ES-I3 (cell line): ENCODE data around the gene KSR2.

Experiments
- H3K36me3 ChIP-seq: 2 replicates; pipeline ENCODE4 v1.6.1; 2013; ENCODE audit warnings: mild to moderate bottlenecking, low read length, control low read depth, moderate library complexity; ENCODE audit not compliant: insufficient read depth
- H3K4me1 ChIP-seq: 2 replicates; pipeline ENCODE4 v1.6.1; 2013; ENCODE audit warnings: mild to moderate bottlenecking, control low read depth, low read length; ENCODE audit not compliant: insufficient read depth
- H3K9ac ChIP-seq: 2 replicates; pipeline ENCODE4 v1.6.1; 2013; ENCODE audit warnings: low read depth, mild to moderate bottlenecking, low read length, moderate library complexity
- H3K9me3 ChIP-seq: 2 replicates; pipeline ENCODE4 v1.6.1; 2013; ENCODE audit warnings: mild to moderate bottlenecking, low read length, moderate library complexity; ENCODE audit not compliant: control insufficient read depth, insufficient read depth

KSR2 gene

GRCh38 chr12:117552971-117553370 is 415.8 kb downstream of the KSR2 start:
- no peak overlapping the region for H3K9ac ChIP-seq
- no peaks in the 10 kb centered on the region for H3K36me3 ChIP-seq
- H3K4me1 ChIP-seq = no peaks in the 10 kb centered on the region

GRCh38 chr12:117551665-117552064 is 417.1 kb downstream of the KSR2 start:
- no peak overlapping the region for H3K9ac ChIP-seq
- H3K36me3 ChIP-seq = no peaks in the 10 kb centered on the region
- H3K4me1 ChIP-seq = no peaks in the 10 kb centered on the region
- no peaks in the 10 kb centered on the region for H3K9me3 ChIP-seq

More at GRCh38 chr12:117552971-117553370, 415.8 kb downstream of the KSR2 start:
- no peaks in the 10 kb centered on the region for H3K9me3 ChIP-seq

GRCh38 chr12:117547209-117547608 is 421.6 kb downstream of the KSR2 start:
- no peaks in the 10 kb centered on the region for H3K36me3 ChIP-seq
- H3K9me3 ChIP-seq = no peaks in the 10 kb centered on the region; the same call in 1 of the 2 replicates
- no peak overlapping the region for H3K9ac ChIP-seq
- no peaks in the 10 kb centered on the region for H3K4me1 ChIP-seq

- H3K4me1 ChIP-seq = no peaks in the 10 kb centered on the region
- H3K9me3 ChIP-seq = no peaks in the 10 kb centered on the region; the same call in 1 of the 2 replicates
- H3K9ac ChIP-seq = no peak overlapping the region
- no peaks in the 10 kb centered on the region for H3K36me3 ChIP-seq
Measured at GRCh38 chr12:117545216-117545615, 423.6 kb downstream of the KSR2 start.

- Histone ChIP-seq H3K4me1 (no peaks in the 10 kb centered on the region), H3K36me3 (no peaks in the 10 kb centered on the region), H3K9ac (no peak overlapping the region), H3K9me3 (no peaks in the 10 kb centered on the region)
Measured at GRCh38 chr12:117540011-117540410, 428.8 kb downstream of the KSR2 start.

- Histone ChIP-seq H3K4me1 (no peaks in the 10 kb centered on the region), H3K36me3 (no peaks in the 10 kb centered on the region), H3K9ac (no peak overlapping the region), H3K9me3 (no peaks in the 10 kb centered on the region)
Measured at GRCh38 chr12:117538926-117539325, 429.9 kb downstream of the KSR2 start.

- Histone ChIP-seq H3K4me1 (no peaks in the 10 kb centered on the region), H3K9ac (no peak overlapping the region), H3K36me3 (no peaks in the 10 kb centered on the region), H3K9me3 (no peaks in the 10 kb centered on the region)
Measured at GRCh38 chr12:117538032-117538690, 430.6 kb downstream of the KSR2 start.

GRCh38 chr12:117533687-117534086 is 435.1 kb downstream of the KSR2 start:
- no peaks in the 10 kb centered on the region for H3K36me3 ChIP-seq
- no peaks in the 10 kb centered on the region for H3K9me3 ChIP-seq
- no peak overlapping the region for H3K9ac ChIP-seq
- H3K4me1 ChIP-seq = no peaks in the 10 kb centered on the region

GRCh38 chr12:117530796-117531195 is 438.0 kb downstream of the KSR2 start:
- no peaks in the 10 kb centered on the region for H3K4me1 ChIP-seq
- H3K9ac ChIP-seq = no peak overlapping the region
- H3K9me3 ChIP-seq = no peaks in the 10 kb centered on the region
- no peaks in the 10 kb centered on the region for H3K36me3 ChIP-seq

GRCh38 chr12:117528538-117528937 is 440.3 kb downstream of the KSR2 start:
- H3K36me3 ChIP-seq = no peaks in the 10 kb centered on the region
- H3K9ac ChIP-seq = no peak overlapping the region
- H3K4me1 ChIP-seq = no peaks in the 10 kb centered on the region
- H3K9me3 ChIP-seq = no peaks in the 10 kb centered on the region

GRCh38 chr12:117527479-117527855 is 441.3 kb downstream of the KSR2 start:
- Histone ChIP-seq H3K36me3 (no peaks in the 10 kb centered on the region), H3K9me3 (no peaks in the 10 kb centered on the region), H3K4me1 (no peaks in the 10 kb centered on the region), H3K9ac (no peak overlapping the region)

GRCh38 chr12:117526757-117527478 is 441.9 kb downstream of the KSR2 start:
- H3K9ac ChIP-seq = no peak overlapping the region
- H3K4me1 ChIP-seq = no peaks in the 10 kb centered on the region
- no peaks in the 10 kb centered on the region for H3K36me3 ChIP-seq
- H3K9me3 ChIP-seq = no peaks in the 10 kb centered on the region

- H3K9ac ChIP-seq = no peak overlapping the region
- H3K36me3 ChIP-seq = no peaks in the 10 kb centered on the region
- no peaks in the 10 kb centered on the region for H3K9me3 ChIP-seq
- H3K4me1 ChIP-seq = no peaks in the 10 kb centered on the region
Measured at GRCh38 chr12:117525766-117526165, 443.0 kb downstream of the KSR2 start.

GRCh38 chr12:117524806-117525205 is 444.0 kb downstream of the KSR2 start:
- Histone ChIP-seq H3K9ac (no peak overlapping the region), H3K4me1 (no peaks in the 10 kb centered on the region), H3K9me3 (no peaks in the 10 kb centered on the region), H3K36me3 (no peaks in the 10 kb centered on the region)

- Histone ChIP-seq H3K9me3 (no peaks in the 10 kb centered on the region), H3K36me3 (no peaks in the 10 kb centered on the region), H3K4me1 (no peaks in the 10 kb centered on the region), H3K9ac (no peak overlapping the region)
Measured at GRCh38 chr12:117523971-117524370, 444.8 kb downstream of the KSR2 start.
